T-helper 17 cell (primary cell): ENCODE results near the gene CMTM5. TPM values are rescaled to one million over a fixed set of nuclear protein-coding genes. Genes with fewer than 3 reads are reported as not detected.

Experiments used
- ATAC-seq: fragments of 150-1000 bp; cut with Tn5 transposase; 2 replicates; pipeline ENCODE4 v1.10.0; 2021; ENCODE audit warnings: mild to moderate bottlenecking, moderate library complexity
- DNase-seq, 3 donors: peaks; one replicate each; pipeline versions ENCODE4 v3.0.0 to v3.0.0-alpha.2; 2020 to 2021
- H3K9me3 ChIP-seq: one replicate; pipeline ENCODE4 v1.7.0; 2013; ENCODE audit warnings: low read length, mild to moderate bottlenecking; ENCODE audit not compliant: control insufficient read depth, poor library complexity, severe bottlenecking
- H3K27ac Mint-ChIP-seq: one replicate; pipeline ENCODE4 v1.8.0; 2022; ENCODE audit warnings: mild to moderate bottlenecking, moderate library complexity, mixed read lengths
- H3K27me3 Mint-ChIP-seq: one replicate; pipeline ENCODE4 v1.8.0; 2022; ENCODE audit warnings: mixed read lengths
- H3K36me3 Mint-ChIP-seq: one replicate; pipeline ENCODE4 v1.8.0; 2022; ENCODE audit warnings: low read depth, mixed read lengths
- H3K4me1 Mint-ChIP-seq: one replicate; pipeline ENCODE4 v1.8.0; 2022; ENCODE audit warnings: mild to moderate bottlenecking, mixed read lengths
- H3K4me3 Mint-ChIP-seq: one replicate; pipeline ENCODE4 v1.8.0; 2022; ENCODE audit warnings: mild to moderate bottlenecking, moderate library complexity, mixed read lengths
- total RNA-seq, 4 donors: library from RNA in 2 of 4; stranded (reverse) in 2 of 4; gene quantifications; one replicate each; pipeline ENCODE4 v1.2.3 and lab custom pipeline; 2022 to 2026

Gene CMTM5, protein sequence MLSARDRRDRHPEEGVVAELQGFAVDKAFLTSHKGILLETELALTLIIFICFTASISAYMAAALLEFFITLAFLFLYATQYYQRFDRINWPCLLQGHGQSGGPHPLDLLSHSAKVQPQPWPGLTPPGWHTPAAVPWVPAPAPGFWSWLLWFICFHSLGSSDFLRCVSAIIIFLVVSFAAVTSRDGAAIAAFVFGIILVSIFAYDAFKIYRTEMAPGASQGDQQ
- total RNA-seq (10 to 100 TPM in 1 of 2 donors, 1 to 10 TPM in 1; 2.5 to 29.1 TPM), total RNA-seq (lab: John Stamatoyannopoulos, UW) (0 reads per million in 2 donors)

DNA sequence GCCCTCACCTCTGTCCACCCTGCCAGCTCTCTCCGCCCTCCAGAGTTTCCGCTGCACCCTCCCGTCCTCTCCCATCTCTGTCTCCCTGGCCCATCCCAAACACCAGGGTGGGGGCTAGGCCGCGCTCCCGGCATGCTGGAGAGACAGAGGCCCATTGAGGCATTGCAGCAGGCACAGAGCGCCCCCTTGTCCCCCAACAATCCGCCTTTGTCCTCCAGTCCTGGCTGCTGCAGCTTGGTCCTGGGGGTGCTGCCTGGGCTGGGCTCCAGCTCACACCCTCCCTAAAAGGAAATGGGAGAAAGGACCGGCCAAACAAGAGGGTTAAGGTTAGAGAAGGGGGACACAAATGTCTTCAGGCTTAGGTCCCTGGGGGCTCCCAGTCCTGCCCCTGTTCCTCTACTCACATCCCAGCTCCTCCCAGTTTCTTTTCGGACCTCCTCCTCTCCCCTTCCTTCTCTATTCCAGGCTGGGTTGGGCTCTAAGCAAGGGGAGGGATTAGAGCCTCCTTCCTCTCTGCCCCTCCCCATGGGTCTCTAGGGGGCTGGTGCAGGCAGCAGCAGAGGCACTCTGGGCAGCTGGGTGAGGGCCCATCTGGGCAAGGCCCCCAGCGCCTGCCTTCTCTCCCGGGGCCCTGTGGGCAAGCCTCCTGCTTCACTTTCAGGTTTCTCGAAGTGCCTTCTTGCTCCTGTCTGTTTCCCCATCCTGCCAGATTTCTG is at the start of gene CMTM5:
Gene CMTM5 (plus strand): TSS at position 565 of the 716 bp plus-strand sequence. CDS start 206 bp downstream, outside the sequence.
- no peak within 1 kb of the TSS for H3K27ac Mint-ChIP-seq
- H3K36me3 Mint-ChIP-seq, result peaks cover under 1% of the 10 kb centered on the region
- no peak for DNase-seq
- peaks cover 33% of the 10 kb centered on the region for H3K27me3 Mint-ChIP-seq
- no peak for ATAC-seq
- no peaks in the 10 kb centered on the region for H3K4me1 Mint-ChIP-seq
- no peak within 1 kb of the TSS for H3K4me3 Mint-ChIP-seq
- no peaks in the 10 kb centered on the region for H3K9me3 ChIP-seq

DNA sequence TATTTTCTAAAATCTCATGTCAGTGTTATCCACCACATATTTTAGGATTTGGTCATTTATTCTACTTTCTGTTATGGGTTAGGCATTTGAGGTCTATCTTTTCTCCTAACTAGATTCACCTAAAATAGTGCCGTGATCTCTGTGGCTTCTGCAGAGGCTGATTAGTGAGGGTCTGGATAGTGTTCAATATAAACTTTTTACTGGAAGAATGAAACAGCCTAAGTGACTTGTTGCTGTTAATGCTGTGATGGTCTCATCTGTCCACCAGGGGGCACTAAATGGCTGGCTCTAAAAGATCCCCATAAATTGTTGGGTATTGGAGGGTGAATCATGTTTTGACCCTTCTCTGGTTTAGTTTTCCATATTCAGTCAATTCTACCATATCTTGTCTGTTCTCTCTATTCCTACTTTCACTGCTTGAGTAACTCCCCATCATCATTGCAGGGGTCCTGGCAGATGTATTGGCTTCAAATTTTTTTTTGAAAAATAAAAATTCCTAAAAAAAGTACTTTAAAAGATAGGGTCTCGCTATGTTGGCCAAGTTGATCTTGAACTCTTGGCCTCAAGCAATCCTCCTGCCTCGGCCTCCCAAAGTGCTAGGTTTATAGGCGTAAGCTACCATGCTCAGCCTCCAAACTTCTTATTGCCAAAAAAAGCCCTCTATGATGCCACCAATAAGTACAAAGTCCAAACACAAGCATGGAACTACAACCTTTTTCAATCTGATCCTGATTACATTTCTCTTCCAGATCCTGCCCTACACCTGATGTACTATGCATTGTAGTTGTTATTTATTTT is 48.7 kb upstream of the CMTM5 start:
- ATAC-seq, result peak; percentile 75
- H3K27ac Mint-ChIP-seq, result peak overlapping the region; percentile 78

DNA sequence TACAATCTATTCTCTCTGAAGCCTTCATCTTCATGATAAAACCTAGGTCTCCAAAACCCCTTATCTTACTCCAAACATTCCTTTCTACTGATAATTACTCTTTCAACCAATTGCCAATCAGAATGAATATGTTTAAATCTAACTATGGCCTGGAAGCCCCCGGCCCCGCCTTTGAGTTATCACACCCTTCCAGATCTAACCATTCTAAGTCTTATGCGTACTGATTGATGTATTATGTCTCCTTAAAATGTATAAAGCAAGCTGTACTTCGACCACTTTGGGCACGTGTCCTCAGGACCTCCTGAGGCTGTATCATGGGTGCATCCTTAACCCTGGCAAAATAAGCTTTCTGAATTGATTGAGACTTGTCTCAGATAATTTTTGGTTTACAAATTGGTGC is 41.2 kb upstream of the CMTM5 start:
- DNase-seq, result no peak
- H3K27ac Mint-ChIP-seq, result no peak overlapping the region
- ATAC-seq, result no peak
- no peaks in the 10 kb centered on the region for H3K4me1 Mint-ChIP-seq
- peaks cover 37% of the 10 kb centered on the region for H3K27me3 Mint-ChIP-seq
- no peaks in the 10 kb centered on the region for H3K9me3 ChIP-seq
- peaks cover 3% of the 10 kb centered on the region for H3K36me3 Mint-ChIP-seq
- H3K4me3 Mint-ChIP-seq, result no peak overlapping the region

More for the DNA sequence above, 48.7 kb upstream of the CMTM5 start:
- Mint-ChIP-seq H3K27me3 (no peaks in the 10 kb centered on the region), H3K4me3 (no peak overlapping the region), H3K4me1 (peaks cover 5% of the 10 kb centered on the region), H3K36me3 (no peaks in the 10 kb centered on the region)
- no peaks in the 10 kb centered on the region for H3K9me3 ChIP-seq
- peak in 2 of 3 donors; percentile 30 to 48 for DNase-seq

DNA sequence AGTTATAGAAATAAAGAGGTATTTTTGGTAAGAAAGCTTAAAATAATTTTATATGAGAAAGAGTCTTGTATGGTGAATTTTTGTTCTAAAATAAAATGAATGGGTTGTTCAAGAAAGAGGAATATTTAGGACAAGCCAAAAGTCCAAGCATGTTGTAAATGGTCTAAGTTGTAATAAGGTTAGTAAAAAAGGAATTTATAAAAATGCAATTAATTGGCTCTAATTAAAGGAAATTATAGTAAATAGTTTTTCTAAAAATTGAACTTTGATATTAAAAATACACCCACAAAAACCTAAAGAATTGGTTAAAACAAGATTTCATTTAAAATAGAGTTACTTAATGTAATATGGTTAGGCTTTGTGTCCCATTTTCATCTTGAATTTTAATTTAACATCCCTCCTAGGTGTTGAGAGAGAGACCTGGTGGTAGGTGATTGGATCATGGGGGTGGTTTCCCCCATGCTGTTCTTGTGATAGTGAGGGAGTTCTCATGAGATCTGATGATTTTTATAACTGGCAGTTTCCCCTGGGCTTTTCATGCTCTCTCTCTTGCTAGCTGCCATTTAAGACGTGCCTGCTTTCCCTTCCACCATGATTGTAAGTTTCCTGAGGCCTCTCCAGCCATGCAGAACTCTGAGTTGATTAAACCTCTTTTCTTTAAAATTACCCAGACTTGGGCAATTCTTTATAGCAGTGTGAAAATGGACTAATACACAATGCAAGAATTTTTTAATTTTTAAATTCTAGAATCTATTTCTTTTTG is 37.2 kb upstream of the CMTM5 start:
- Mint-ChIP-seq H3K4me3 (no peak overlapping the region), H3K27ac (no peak overlapping the region), H3K36me3 (peaks cover 3% of the 10 kb centered on the region), H3K27me3 (peaks cover 39% of the 10 kb centered on the region), H3K4me1 (no peaks in the 10 kb centered on the region)
- H3K9me3 ChIP-seq, result no peaks in the 10 kb centered on the region
- ATAC-seq (no peak), DNase-seq (no peak)

DNA sequence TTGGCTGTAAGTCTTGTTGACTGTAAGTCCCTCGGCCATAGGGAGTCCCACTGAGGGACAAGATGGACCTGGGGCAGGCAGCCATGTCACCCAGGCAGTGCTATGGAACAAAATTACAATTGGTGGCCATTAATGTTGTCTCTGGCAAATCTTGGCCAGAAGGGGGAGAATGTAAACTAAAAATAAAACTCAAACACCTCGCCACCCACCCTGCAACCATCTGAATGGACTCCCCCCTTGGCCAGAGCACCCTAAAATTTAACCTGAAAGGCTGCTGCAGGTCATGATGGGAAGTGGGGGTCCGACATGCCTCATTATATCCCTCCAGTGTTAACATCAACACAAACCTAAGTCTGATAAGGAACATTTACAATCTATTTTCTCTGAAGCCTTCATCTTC is 32.4 kb upstream of the CMTM5 start:
- no peak for DNase-seq
- Mint-ChIP-seq H3K27ac (no peak overlapping the region), H3K4me3 (no peak overlapping the region), H3K36me3 (peaks cover 3% of the 10 kb centered on the region), H3K27me3 (peaks cover 5% of the 10 kb centered on the region), H3K4me1 (peaks cover 4% of the 10 kb centered on the region)
- H3K9me3 ChIP-seq, result no peaks in the 10 kb centered on the region
- ATAC-seq, result no peak

DNA sequence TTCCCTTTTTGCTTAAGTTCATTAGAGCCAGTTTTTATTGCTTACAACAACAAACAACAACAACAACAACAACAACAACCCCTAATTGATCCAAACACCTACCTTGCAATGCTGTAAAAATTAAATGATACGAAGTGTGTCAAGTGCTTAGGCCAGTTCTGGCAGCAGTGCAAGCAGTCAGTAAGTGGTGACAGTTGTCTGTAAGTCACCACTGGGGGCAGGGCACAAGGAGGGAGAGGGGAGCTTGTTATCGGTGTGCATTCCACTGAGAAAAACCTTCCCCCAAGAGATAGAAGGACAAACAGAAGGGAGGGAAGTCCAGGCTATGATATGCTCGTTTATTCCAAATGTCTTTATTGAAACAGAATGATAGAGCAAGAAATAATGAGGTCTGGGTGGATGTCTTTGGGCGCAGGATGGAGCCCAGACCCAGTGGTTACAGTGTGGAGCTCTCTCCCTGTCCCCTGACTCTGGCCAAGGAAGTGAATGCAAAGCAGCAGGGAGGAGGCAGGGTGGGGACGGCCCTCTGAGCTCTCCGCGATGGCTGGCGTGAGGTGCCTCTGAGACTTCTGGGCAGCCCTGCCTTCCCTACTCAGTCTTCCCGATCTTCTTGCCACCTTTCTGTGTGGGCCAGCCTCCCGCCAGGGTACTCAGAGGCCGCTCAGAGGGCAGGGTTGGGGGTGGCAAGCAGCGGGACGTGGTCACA is 30.7 kb upstream of the CMTM5 start:
- Mint-ChIP-seq H3K4me3 (no peak overlapping the region), H3K36me3 (peaks cover 5% of the 10 kb centered on the region), H3K27me3 (peaks cover 17% of the 10 kb centered on the region), H3K27ac (no peak overlapping the region), H3K4me1 (peaks cover 4% of the 10 kb centered on the region)
- H3K9me3 ChIP-seq, result no peaks in the 10 kb centered on the region
- DNase-seq, result no peak
- ATAC-seq, result no peak

DNA sequence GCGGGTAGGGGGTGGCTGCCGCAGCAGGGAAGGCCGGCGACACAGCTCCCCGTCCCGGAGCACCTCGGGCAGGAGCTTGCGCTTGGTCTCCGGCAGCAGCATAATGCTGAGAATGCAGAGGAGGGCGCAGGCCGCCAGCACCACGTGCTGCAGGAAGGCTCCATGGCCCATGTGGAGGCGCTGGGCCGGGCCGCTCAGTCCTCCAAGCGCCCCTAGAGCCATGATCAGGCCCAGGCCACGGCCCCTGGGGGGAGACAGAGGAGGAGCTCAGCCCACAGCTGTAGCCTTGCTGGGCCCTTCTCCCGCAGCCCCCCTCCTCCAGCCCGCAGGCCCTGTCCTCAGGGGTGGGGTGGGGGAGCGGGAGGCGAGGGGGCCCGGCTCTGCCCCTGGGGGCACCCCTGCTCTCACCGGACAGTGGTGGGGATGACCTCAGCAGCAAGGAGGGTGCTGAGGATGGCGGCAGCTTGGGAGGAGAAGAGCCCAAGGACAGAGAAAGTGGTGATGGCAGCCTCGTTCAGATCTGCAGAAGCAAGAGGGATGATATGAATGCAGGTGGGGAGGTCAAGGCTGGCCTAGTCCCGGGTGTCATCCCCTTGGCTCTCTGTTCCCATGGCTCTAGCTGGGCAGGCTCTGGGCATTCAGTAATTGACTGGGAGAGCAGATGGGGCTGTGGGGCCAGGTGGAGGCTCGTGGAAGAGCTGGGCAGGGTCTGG is 30.0 kb upstream of the CMTM5 start:
- Mint-ChIP-seq H3K4me1 (peaks cover 4% of the 10 kb centered on the region), H3K27ac (no peak overlapping the region), H3K36me3 (peaks cover 5% of the 10 kb centered on the region), H3K4me3 (no peak overlapping the region), H3K27me3 (peaks cover 20% of the 10 kb centered on the region)
- ATAC-seq (no peak), DNase-seq (no peak)
- H3K9me3 ChIP-seq, result no peaks in the 10 kb centered on the region

DNA sequence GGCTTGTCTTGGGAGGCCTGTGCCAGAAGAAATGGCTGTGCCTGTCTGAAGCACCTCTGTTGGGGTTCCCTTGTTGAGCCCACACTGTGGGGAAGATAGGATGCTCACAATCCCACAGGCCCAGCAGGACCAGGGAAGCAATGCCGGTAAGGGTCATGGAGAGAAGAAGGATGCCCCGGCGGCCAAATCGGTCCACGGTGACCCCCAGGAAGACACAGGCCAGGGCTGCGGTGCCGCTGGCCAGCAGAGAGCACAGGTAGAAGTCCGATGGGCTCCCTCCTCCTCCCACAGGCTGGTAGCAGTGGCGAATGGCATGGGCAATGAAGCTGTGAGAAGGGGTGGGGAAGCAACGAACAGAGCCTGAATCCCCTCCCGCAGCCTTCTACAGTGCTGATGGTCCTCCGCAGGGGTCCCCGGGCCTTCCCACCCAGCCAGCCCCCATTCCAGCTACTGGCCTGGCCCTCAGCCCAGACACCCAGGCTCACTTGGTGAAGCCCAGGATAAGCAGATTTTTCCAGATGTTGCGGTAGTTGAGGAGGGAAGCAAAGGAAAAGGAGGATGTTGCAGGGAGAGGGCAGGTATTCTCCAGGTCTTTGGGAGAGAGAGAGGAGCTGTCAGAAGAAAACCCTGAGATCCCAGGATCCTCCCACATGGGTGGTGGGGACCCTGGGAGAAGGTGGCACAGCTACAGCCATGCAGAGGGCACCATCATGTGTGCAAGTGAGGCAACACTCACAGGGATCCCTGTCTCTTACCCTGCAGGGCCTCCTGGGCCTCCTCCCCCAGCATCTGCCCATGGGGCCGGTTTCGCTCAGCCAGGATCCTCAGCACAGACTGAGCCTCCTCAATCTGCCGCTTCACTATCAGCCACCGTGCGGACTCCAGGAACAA is 29.2 kb upstream of the CMTM5 start:
- peaks cover 5% of the 10 kb centered on the region for H3K4me1 Mint-ChIP-seq

DNA sequence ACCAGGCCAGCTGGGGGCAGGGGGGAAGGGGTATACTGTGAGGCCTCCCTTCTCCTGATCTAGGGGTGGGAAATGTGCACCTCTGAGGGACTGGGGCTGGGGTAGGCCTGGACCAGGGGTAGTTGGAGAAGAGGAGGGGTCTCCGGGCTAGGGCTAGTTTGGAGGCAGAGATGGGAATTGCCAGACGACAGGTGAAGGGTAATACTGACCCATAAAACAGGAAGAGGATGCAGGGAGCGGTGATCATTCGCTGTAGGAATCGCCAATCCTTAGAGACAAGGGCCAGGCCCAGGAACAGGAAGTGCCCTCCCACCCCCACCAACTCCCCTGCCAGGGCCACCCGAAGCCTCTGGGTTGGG is 28.6 kb upstream of the CMTM5 start:
- H3K4me1 Mint-ChIP-seq, result peaks cover 11% of the 10 kb centered on the region
- no peaks in the 10 kb centered on the region for H3K9me3 ChIP-seq
- no peak overlapping the region for H3K27ac Mint-ChIP-seq
- H3K4me3 Mint-ChIP-seq, result no peak overlapping the region
- peaks cover 19% of the 10 kb centered on the region for H3K27me3 Mint-ChIP-seq
- H3K36me3 Mint-ChIP-seq, result peaks cover 8% of the 10 kb centered on the region
- ATAC-seq (no peak), DNase-seq (no peak)

More for the DNA sequence above, 29.2 kb upstream of the CMTM5 start:
- H3K27me3 Mint-ChIP-seq, result peaks cover 20% of the 10 kb centered on the region
- DNase-seq (no peak), ATAC-seq (no peak)
- no peak overlapping the region for H3K27ac Mint-ChIP-seq
- H3K9me3 ChIP-seq, result no peaks in the 10 kb centered on the region
- no peak overlapping the region for H3K4me3 Mint-ChIP-seq
- H3K36me3 Mint-ChIP-seq, result peaks cover 5% of the 10 kb centered on the region

DNA sequence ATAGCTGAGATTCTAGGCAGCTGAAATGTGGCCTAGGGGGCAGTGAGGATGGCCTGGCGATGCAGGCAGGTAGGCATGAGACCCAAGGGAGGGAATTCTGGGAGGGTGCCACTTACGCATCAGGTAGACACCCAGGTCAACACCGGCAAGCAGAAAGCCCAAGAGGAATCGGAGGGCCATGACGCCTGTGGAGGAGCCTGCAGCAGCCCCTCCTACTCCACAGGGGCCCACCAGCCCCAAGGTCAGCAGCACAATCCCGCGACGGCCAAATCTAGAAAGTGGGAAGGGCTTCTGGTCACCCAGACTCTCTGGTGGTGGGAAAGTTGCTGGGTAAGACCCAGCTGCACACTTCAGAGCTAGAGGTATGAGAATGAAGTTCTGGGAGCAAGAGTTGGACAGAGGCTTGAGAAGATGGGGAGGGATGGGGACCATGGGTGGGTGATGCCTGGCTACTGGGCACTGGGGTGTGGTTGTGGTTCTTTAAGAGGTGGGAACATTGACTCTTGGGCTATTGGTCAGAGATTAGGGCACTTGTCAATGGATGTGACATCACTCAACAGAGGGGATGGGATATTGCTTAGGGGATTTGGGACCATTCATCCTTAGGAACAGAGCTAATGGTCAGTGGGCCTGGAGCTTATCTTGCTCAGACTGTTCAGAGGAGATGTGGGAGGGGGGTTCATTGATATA is 27.5 kb upstream of the CMTM5 start:
- Mint-ChIP-seq H3K4me1 (peaks cover 20% of the 10 kb centered on the region), H3K36me3 (peaks cover 14% of the 10 kb centered on the region), H3K27ac (no peak overlapping the region), H3K4me3 (no peak overlapping the region), H3K27me3 (peaks cover 30% of the 10 kb centered on the region)
- H3K9me3 ChIP-seq, result no peaks in the 10 kb centered on the region
- DNase-seq (no peak), ATAC-seq (no peak)
